ENCODE results near the gene FBN1.

The FBN1 gene

GRCh38 chr15:48522123-48522522 lies 123.4 kb downstream of the FBN1 start:
- DNase-seq (ENCODE audit: low read depth in 1 of 2, low spot score in 1 of 2), result no peak

GRCh38 chr15:48520376-48521155 lies 124.9 kb downstream of the FBN1 start:
- no peak for DNase-seq (ENCODE audit: low read depth in 1 of 2, low spot score in 1 of 2)

GRCh38 chr15:48516121-48516520 lies 129.4 kb downstream of the FBN1 start:
- no peak for DNase-seq (ENCODE audit: low read depth in 1 of 2, low spot score in 1 of 2)

- no peak for DNase-seq (ENCODE audit: low read depth in 1 of 2, low spot score in 1 of 2)
These were observed 130.0 kb downstream of the FBN1 start for GRCh38 chr15:48515500-48515899.

GRCh38 chr15:48514103-48514816 lies 131.2 kb downstream of the FBN1 start:
- DNase-seq (ENCODE audit: low read depth in 1 of 2, low spot score in 1 of 2), result no peak

- no peak for DNase-seq (ENCODE audit: low read depth in 1 of 2, low spot score in 1 of 2)
These were observed 134.5 kb downstream of the FBN1 start for GRCh38 chr15:48510976-48511375.

- no peak for DNase-seq (ENCODE audit: low read depth in 1 of 2, low spot score in 1 of 2)
These were observed 138.0 kb downstream of the FBN1 start for GRCh38 chr15:48507416-48508065.

- DNase-seq (ENCODE audit: low read depth in 1 of 2, low spot score in 1 of 2), result no peak
These were observed 140.4 kb downstream of the FBN1 start for GRCh38 chr15:48505067-48505466.

GRCh38 chr15:48501208-48501607 lies 144.3 kb downstream of the FBN1 start:
- no peak for DNase-seq (ENCODE audit: low read depth in 1 of 2, low spot score in 1 of 2)

- no peak for DNase-seq (ENCODE audit: low read depth in 1 of 2, low spot score in 1 of 2)
These were observed 144.9 kb downstream of the FBN1 start for GRCh38 chr15:48500595-48500994.

GRCh38 chr15:48499978-48500377 lies 145.5 kb downstream of the FBN1 start:
- DNase-seq (ENCODE audit: low read depth in 1 of 2, low spot score in 1 of 2), result no peak

- no peak for DNase-seq (ENCODE audit: low read depth in 1 of 2, low spot score in 1 of 2)
These were observed 146.7 kb downstream of the FBN1 start for GRCh38 chr15:48498828-48499227.

- DNase-seq (ENCODE audit: low read depth in 1 of 2, low spot score in 1 of 2), result no peak
These were observed 150.9 kb downstream of the FBN1 start for GRCh38 chr15:48494631-48495030.

GRCh38 chr15:48493763-48494225 lies 151.7 kb downstream of the FBN1 start:
- no peak for DNase-seq (ENCODE audit: low read depth in 1 of 2, low spot score in 1 of 2)

GRCh38 chr15:48493084-48493762 lies 152.3 kb downstream of the FBN1 start:
- DNase-seq (ENCODE audit: low read depth in 1 of 2, low spot score in 1 of 2), result no peak

- DNase-seq (ENCODE audit: low read depth in 1 of 2, low spot score in 1 of 2), result no peak
These were observed 159.3 kb downstream of the FBN1 start for GRCh38 chr15:48486228-48486627.

GRCh38 chr15:48481802-48482201 lies 163.7 kb downstream of the FBN1 start:
- DNase-seq (ENCODE audit: low read depth in 1 of 2, low spot score in 1 of 2), result no peak

GRCh38 chr15:48479751-48480150 lies 165.8 kb downstream of the FBN1 start:
- no peak for DNase-seq (ENCODE audit: low read depth in 1 of 2, low spot score in 1 of 2)

- DNase-seq (ENCODE audit: low read depth in 1 of 2, low spot score in 1 of 2), result no peak
These were observed 166.9 kb downstream of the FBN1 start for GRCh38 chr15:48478581-48478980.

GRCh38 chr15:48477795-48478360 lies 167.6 kb downstream of the FBN1 start:
- no peak for DNase-seq (ENCODE audit: low read depth in 1 of 2, low spot score in 1 of 2)
